ENCODE measurements around the gene APEH.

Gene APEH

DNA sequence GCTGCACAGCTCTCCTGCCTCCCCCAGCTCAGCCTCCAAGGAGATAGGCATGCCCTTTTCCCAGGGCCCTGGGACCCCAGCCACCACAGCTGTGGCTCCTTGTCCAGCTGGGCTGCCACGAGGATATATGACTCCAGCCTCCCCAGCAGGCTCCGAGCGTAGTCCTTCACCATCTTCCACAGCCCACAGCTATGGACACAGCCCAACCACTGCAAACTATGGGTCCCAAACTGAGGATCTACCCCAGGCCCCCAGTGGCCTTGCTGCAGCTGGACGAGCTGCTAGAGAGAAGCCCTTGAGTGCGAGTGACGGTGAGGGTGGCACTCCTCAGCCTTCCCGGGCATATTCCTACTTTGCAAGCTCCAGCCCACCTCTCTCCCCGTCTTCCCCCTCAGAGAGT, 20.5 kb upstream of the APEH start:
- Histone ChIP-seq H3K36me3 (ENCODE audit: insufficient read depth, low read length) (no peaks in the 10 kb centered on the region), H3K9me3 (ENCODE audit: insufficient read depth, low read depth, low read length) (no peaks in the 10 kb centered on the region), H3K27me3 (ENCODE audit: insufficient read depth, low read length, poor library complexity, severe bottlenecking) (no peaks in the 10 kb centered on the region), H3K4me2 (ENCODE audit: low read depth, low read length, poor library complexity, severe bottlenecking) (no peak overlapping the region), H3K9ac (ENCODE audit: low read depth, low read length, poor library complexity, severe bottlenecking) (no peak overlapping the region), H3K79me2 (ENCODE audit: insufficient read depth, low read length) (no peaks in the 10 kb centered on the region), H3K4me1 (ENCODE audit: insufficient read depth, low read length, poor library complexity, severe bottlenecking) (peaks cover 22% of the 10 kb centered on the region), H3K4me3 (ENCODE audit: low read length, poor library complexity, severe bottlenecking) (no peak overlapping the region), H4K20me1 (ENCODE audit: insufficient read depth, low read length, poor library complexity, severe bottlenecking) (no peaks in the 10 kb centered on the region), H2AFZ (ENCODE audit: low read length) (no peak overlapping the region), H3K9me2 (replicated peaks; ENCODE audit: low read depth, low read length) (no peaks in the 10 kb centered on the region), H3F3A (ENCODE audit: low read depth) (no peaks in the 10 kb centered on the region)
- TF ChIP-seq EZH2phosphoT487 (IDR thresholded peaks at IDR 0.05; ENCODE audit: borderline replicate concordance): no peak
- TF ChIP-seq, protein P1, sequence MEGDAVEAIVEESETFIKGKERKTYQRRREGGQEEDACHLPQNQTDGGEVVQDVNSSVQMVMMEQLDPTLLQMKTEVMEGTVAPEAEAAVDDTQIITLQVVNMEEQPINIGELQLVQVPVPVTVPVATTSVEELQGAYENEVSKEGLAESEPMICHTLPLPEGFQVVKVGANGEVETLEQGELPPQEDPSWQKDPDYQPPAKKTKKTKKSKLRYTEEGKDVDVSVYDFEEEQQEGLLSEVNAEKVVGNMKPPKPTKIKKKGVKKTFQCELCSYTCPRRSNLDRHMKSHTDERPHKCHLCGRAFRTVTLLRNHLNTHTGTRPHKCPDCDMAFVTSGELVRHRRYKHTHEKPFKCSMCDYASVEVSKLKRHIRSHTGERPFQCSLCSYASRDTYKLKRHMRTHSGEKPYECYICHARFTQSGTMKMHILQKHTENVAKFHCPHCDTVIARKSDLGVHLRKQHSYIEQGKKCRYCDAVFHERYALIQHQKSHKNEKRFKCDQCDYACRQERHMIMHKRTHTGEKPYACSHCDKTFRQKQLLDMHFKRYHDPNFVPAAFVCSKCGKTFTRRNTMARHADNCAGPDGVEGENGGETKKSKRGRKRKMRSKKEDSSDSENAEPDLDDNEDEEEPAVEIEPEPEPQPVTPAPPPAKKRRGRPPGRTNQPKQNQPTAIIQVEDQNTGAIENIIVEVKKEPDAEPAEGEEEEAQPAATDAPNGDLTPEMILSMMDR (conservative IDR thresholded peaks at IDR 0.05; ENCODE audit: low read length): no peak

DNA sequence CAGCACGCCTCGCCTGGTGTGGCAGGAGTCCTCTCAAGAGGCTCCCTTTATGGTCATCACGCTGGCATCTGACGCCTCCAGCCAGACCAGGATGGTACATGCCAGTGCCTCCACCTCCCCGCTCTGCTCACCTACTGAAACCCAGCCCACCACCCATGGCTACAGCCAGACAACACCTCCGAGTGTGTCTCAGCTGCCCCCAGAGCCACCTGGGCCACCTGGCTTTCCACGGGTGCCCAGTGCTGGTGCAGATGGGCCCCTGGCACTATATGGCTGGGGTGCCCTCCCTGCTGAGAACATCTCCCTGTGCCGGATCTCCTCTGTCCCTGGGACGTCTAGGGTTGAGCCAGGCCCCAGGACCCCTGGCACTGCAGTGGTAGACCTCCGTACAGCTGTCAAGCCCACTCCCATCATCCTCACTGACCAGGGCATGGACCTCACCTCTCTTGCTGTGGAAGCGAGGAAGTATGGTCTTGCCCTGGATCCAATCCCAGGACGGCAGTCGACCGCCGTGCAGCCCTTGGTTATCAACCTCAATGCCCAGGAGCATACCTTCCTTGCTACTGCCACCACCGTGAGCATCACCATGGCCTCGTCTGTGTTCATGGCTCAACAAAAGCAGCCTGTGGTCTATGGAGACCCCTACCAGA, 19.9 kb upstream of the APEH start:
- Histone ChIP-seq H3K4me2 (ENCODE audit: low read depth, low read length, poor library complexity, severe bottlenecking) (no peak overlapping the region), H3F3A (ENCODE audit: low read depth) (no peaks in the 10 kb centered on the region), H3K9ac (ENCODE audit: low read depth, low read length, poor library complexity, severe bottlenecking) (no peak overlapping the region), H3K9me3 (ENCODE audit: insufficient read depth, low read depth, low read length) (no peaks in the 10 kb centered on the region), H3K4me3 (ENCODE audit: low read length, poor library complexity, severe bottlenecking) (no peak overlapping the region), H3K9me2 (replicated peaks; ENCODE audit: low read depth, low read length) (no peaks in the 10 kb centered on the region), H2AFZ (ENCODE audit: low read length) (no peak overlapping the region), H3K27me3 (ENCODE audit: insufficient read depth, low read length, poor library complexity, severe bottlenecking) (no peaks in the 10 kb centered on the region), H4K20me1 (ENCODE audit: insufficient read depth, low read length, poor library complexity, severe bottlenecking) (no peaks in the 10 kb centered on the region), H3K4me1 (ENCODE audit: insufficient read depth, low read length, poor library complexity, severe bottlenecking) (peaks cover 16% of the 10 kb centered on the region), H3K36me3 (ENCODE audit: insufficient read depth, low read length) (no peaks in the 10 kb centered on the region), H3K79me2 (ENCODE audit: insufficient read depth, low read length) (no peaks in the 10 kb centered on the region)
- TF ChIP-seq, protein P1 (conservative IDR thresholded peaks at IDR 0.05; ENCODE audit: low read length): no peak
- TF ChIP-seq EZH2phosphoT487 (IDR thresholded peaks at IDR 0.05; ENCODE audit: borderline replicate concordance): no peak

DNA sequence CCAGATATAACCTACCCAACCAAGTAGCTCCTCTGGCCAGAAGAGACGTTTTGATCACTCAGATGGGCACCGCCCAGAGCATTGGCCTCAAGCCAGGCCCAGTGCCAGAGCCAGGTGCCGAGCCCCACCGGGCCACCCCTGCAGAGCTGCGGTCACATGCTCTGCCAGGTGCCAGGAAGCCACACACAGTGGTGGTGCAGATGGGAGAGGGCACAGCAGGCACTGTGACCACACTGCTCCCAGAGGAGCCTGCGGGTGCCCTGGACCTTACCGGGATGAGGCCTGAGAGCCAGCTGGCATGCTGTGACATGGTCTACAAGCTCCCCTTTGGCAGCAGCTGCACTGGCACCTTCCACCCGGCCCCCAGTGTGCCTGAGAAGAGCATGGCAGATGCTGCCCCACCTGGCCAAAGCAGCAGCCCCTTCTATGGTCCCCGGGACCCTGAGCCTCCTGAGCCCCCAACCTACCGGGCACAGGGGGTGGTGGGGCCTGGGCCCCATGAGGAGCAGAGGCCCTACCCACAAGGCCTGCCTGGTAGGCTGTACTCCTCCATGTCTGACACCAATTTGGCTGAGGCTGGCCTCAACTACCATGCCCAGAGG, 19.1 kb upstream of the APEH start:
- Histone ChIP-seq H3K9ac (ENCODE audit: low read depth, low read length, poor library complexity, severe bottlenecking) (no peak overlapping the region), H3K27me3 (ENCODE audit: insufficient read depth, low read length, poor library complexity, severe bottlenecking) (no peaks in the 10 kb centered on the region), H3K36me3 (ENCODE audit: insufficient read depth, low read length) (no peaks in the 10 kb centered on the region), H3K79me2 (ENCODE audit: insufficient read depth, low read length) (no peaks in the 10 kb centered on the region), H3K9me3 (ENCODE audit: insufficient read depth, low read depth, low read length) (no peaks in the 10 kb centered on the region), H2AFZ (ENCODE audit: low read length) (no peak overlapping the region), H3K4me2 (ENCODE audit: low read depth, low read length, poor library complexity, severe bottlenecking) (no peak overlapping the region), H4K20me1 (ENCODE audit: insufficient read depth, low read length, poor library complexity, severe bottlenecking) (no peaks in the 10 kb centered on the region), H3K9me2 (replicated peaks; ENCODE audit: low read depth, low read length) (no peaks in the 10 kb centered on the region), H3K4me3 (ENCODE audit: low read length, poor library complexity, severe bottlenecking) (no peak overlapping the region), H3K4me1 (ENCODE audit: insufficient read depth, low read length, poor library complexity, severe bottlenecking) (peaks cover 16% of the 10 kb centered on the region), H3F3A (ENCODE audit: low read depth) (no peaks in the 10 kb centered on the region)
- TF ChIP-seq, protein P1 (conservative IDR thresholded peaks at IDR 0.05; ENCODE audit: low read length): no peak
- TF ChIP-seq EZH2phosphoT487 (IDR thresholded peaks at IDR 0.05; ENCODE audit: borderline replicate concordance): no peak
